Breast epithelium (tissue), 4 donors: ENCODE measurements around the gene PTPRF. TPM values are rescaled to one million over a fixed set of nuclear protein-coding genes. Genes with fewer than 3 reads are reported as not detected.

Experiments used
- DNase-seq, 2 donors: peaks; one replicate each; pipeline ENCODE4 v3.0.0-alpha.2; 2019; ENCODE audit warnings: low spot score in 2 of 2
- H3K27ac ChIP-seq, 2 donors: fragments of 200-600 bp; sonication (generic) in 1 of 2; one replicate each; pipeline ENCODE4 v1.5.1; 2016 to 2019; ENCODE audit warnings: mild to moderate bottlenecking in 1 of 2
- H3K27me3 ChIP-seq, 2 donors: fragments of 200-600 bp; sonication (generic) in 1 of 2; one replicate each; pipeline versions ENCODE4 v1.5.1 to v1.6.0; 2017 to 2019; ENCODE audit warnings: control low read depth in 1 of 2, mild to moderate bottlenecking in 1 of 2
- H3K36me3 ChIP-seq: fragments of 200-600 bp; one replicate; pipeline ENCODE4 v1.5.1; 2019
- H3K4me1 ChIP-seq, 2 donors: fragments of 200-600 bp; sonication (generic); one replicate each; pipeline ENCODE4 v1.5.1; 2016 to 2019; ENCODE audit warnings: control low read depth in 1 of 2
- H3K4me3 ChIP-seq, 3 donors: fragments of 200-600 bp; sonication (generic); 1 replicate in 2 of 3; 2 replicates in 1 of 3; pipeline ENCODE4 v1.5.1; 2016 to 2019; ENCODE audit warnings: mild to moderate bottlenecking in 3 of 3, moderate library complexity in 2 of 3
- H3K9me3 ChIP-seq, 2 donors: fragments of 200-600 bp; sonication (generic) in 1 of 2; one replicate each; pipeline ENCODE4 v1.5.1; 2016 to 2019; ENCODE audit warnings: control low read depth in 1 of 2
- CTCF ChIP-seq, 3 donors: fragments of 450-650 bp; IDR thresholded peaks; one replicate each; pipeline ENCODE4 v1.5.1; 2016 to 2017; ENCODE audit warnings: antibody characterized with exemption in 3 of 3, mild to moderate bottlenecking in 3 of 3, moderate library complexity in 3 of 3
- POLR2A ChIP-seq: fragments of 450-650 bp; IDR thresholded peaks from one replicate; pipeline ENCODE4 v1.6.1; 2016; ENCODE audit warnings: antibody characterized with exemption, mild to moderate bottlenecking, moderate library complexity
- POLR2AphosphoS5 ChIP-seq, 3 donors: sonication (generic); formaldehyde crosslinking; IDR thresholded peaks; one replicate each; pipeline ENCODE4 v1.6.1; 2017; ENCODE audit warnings: antibody characterized with exemption in 3 of 3
- intact Hi-C: fragments of 100-400 bp; cut with DNase I; formaldehyde crosslinking; loops from one replicate; pipeline ENCODE4 v1.15.1; 2023; ENCODE audit warnings: low total_unique reads
- total RNA-seq, 3 donors: library from RNA; depleted of rRNA; stranded (reverse); fragments of >200 nt; gene quantifications; one replicate each; pipeline ENCODE4 v1.1.0, GENCODE V29; 2016

The PTPRF gene
- total RNA-seq, 3 donors from 2014 or later = 109 to 149 (median 116) TPM

- TF ChIP-seq CTCF (IDR thresholded peaks at IDR 0.05) (no peak), POLR2AphosphoS5 (IDR thresholded peaks at IDR 0.05) (no peak), POLR2A (no peak)
- Histone ChIP-seq H3K4me1 (no peaks in the 10 kb centered on the region), H3K4me3 (no peak overlapping the region), H3K27ac (no peak overlapping the region), H3K36me3 (no peaks in the 10 kb centered on the region), H3K9me3 (no peaks in the 10 kb centered on the region), H3K27me3 (no peaks in the 10 kb centered on the region)
- intact Hi-C loops = no loop called here
- no peak for DNase-seq
These were observed 67.9 kb downstream of the PTPRF start for GRCh38 chr1:43598622-43599021.

- TF ChIP-seq POLR2AphosphoS5 (IDR thresholded peaks at IDR 0.05) = no peak
- TF ChIP-seq CTCF (IDR thresholded peaks at IDR 0.05) = no peak
- TF ChIP-seq POLR2A = no peak
- no peak overlapping the region for H3K27ac ChIP-seq
- H3K9me3 ChIP-seq = no peaks in the 10 kb centered on the region
- no peaks in the 10 kb centered on the region for H3K27me3 ChIP-seq
- no peaks in the 10 kb centered on the region for H3K4me1 ChIP-seq
- no peak overlapping the region for H3K4me3 ChIP-seq
- no peaks in the 10 kb centered on the region for H3K36me3 ChIP-seq
- no peak for DNase-seq
- intact Hi-C loops = no loop called here
These were observed 69.6 kb downstream of the PTPRF start for GRCh38 chr1:43600033-43601020.

GRCh38 chr1:43602990-43603389 lies 72.3 kb downstream of the PTPRF start:
- TF ChIP-seq POLR2A (no peak), POLR2AphosphoS5 (IDR thresholded peaks at IDR 0.05) (no peak)
- DNase-seq = no peak
- intact Hi-C loops = no loop called here
- no peaks in the 10 kb centered on the region for H3K4me1 ChIP-seq
- H3K27me3 ChIP-seq = no peaks in the 10 kb centered on the region
- H3K36me3 ChIP-seq = no peaks in the 10 kb centered on the region
- H3K9me3 ChIP-seq = no peaks in the 10 kb centered on the region
- no peak overlapping the region for H3K4me3 ChIP-seq
- H3K27ac ChIP-seq = no peak overlapping the region

GRCh38 chr1:43604192-43604591 lies 73.5 kb downstream of the PTPRF start:
- Histone ChIP-seq H3K9me3 (no peaks in the 10 kb centered on the region), H3K36me3 (no peaks in the 10 kb centered on the region), H3K27me3 (no peaks in the 10 kb centered on the region), H3K4me1 (no peaks in the 10 kb centered on the region), H3K27ac (no peak overlapping the region), H3K4me3 (no peak overlapping the region)
- intact Hi-C loops = no loop called here
- DNase-seq = no peak
- TF ChIP-seq POLR2AphosphoS5 (IDR thresholded peaks at IDR 0.05) = no peak
- no peak for TF ChIP-seq CTCF (IDR thresholded peaks at IDR 0.05)
- TF ChIP-seq POLR2A = no peak

GRCh38 chr1:43605157-43605556 lies 74.5 kb downstream of the PTPRF start:
- intact Hi-C loops = no loop called here
- no peaks in the 10 kb centered on the region for H3K4me1 ChIP-seq
- H3K27ac ChIP-seq = no peak overlapping the region
- no peaks in the 10 kb centered on the region for H3K9me3 ChIP-seq
- TF ChIP-seq POLR2A (no peak), POLR2AphosphoS5 (IDR thresholded peaks at IDR 0.05) (no peak), CTCF (IDR thresholded peaks at IDR 0.05) (no peak)
- DNase-seq = no peak
- H3K4me3 ChIP-seq = no peak overlapping the region
- no peaks in the 10 kb centered on the region for H3K36me3 ChIP-seq
- H3K27me3 ChIP-seq = no peaks in the 10 kb centered on the region
